HG03039 (cell line): Measurements from ENCODE around the gene PHACTR3.
"Not testable (repeated sequence)": the region's sequence is repeated elsewhere in the genome, so short reads cannot be mapped to it uniquely, and the experiment has no call there.

Experiments
- ATAC-seq: cut with Tn5 transposase; IDR thresholded peaks from one replicate; pipeline ENCODE4 v1.9.1; 2021; ENCODE audit warnings: mild to moderate bottlenecking, moderate library complexity; ENCODE audit not compliant: unreplicated experiment

PHACTR3 gene

DNA sequence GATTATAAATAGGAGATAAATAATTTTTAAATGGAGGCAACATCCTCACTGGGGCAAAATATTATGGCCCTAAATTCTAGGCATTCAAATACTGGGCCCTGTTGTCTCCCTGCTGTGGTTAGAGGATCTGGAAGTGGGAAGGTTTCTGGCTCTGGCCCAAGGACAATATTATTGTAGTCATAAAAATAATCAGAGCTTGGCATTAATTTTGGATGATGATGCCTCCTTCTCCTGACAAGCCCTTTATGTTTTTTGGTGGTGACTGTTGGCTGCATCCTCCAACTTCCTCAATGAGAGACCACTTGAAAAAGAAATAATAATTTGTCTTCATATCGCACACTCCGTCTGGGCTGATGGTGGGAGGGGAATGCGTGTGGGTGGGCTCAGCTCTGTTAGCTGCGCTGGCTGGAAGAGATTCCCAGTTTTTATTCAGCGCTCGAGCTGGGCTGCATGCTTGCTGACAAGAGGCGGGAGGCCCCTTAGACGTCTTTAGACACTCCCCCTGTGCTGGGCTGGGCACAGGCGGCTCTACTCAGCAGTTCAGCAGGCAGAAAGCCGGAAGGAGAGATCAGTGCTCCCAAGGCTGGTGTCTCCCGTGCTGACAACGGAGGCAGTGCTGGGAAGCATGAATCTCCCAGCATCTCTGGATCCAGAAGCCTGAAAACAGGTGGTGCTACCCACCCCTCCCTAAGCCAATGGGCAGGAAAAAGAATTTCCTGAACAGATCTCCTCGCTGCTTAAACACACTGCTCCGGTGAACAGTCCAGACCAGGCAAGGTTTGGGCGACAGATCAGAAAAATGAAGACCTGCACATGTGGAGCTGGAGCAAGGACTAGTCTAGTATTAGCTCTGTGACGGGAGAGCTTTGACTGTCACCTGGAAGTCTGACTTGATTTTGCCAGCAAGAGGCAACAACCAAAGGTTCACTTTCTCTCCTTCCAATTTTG, 231.4 kb downstream of the PHACTR3 start:
- ATAC-seq, result no peak

DNA sequence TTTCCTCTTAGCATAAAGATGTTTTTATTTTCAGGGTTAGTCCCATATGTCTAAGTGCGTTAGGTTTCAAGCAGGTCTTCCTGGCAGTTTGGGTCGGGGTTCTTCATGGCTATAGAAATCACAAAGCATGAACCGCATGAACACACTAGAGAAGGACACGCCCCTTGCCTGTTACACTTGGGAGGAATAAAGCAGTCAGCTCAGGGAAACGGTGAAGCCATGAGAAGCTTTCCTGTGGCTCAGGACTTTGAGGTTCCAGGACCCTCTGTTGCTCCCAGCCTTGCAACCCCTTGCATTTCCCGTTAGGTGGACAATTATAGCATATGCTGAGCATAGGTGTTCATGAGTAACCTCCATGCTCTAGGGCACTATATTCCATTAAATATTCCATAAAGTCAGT, 232.4 kb downstream of the PHACTR3 start:
- ATAC-seq, result no peak

DNA sequence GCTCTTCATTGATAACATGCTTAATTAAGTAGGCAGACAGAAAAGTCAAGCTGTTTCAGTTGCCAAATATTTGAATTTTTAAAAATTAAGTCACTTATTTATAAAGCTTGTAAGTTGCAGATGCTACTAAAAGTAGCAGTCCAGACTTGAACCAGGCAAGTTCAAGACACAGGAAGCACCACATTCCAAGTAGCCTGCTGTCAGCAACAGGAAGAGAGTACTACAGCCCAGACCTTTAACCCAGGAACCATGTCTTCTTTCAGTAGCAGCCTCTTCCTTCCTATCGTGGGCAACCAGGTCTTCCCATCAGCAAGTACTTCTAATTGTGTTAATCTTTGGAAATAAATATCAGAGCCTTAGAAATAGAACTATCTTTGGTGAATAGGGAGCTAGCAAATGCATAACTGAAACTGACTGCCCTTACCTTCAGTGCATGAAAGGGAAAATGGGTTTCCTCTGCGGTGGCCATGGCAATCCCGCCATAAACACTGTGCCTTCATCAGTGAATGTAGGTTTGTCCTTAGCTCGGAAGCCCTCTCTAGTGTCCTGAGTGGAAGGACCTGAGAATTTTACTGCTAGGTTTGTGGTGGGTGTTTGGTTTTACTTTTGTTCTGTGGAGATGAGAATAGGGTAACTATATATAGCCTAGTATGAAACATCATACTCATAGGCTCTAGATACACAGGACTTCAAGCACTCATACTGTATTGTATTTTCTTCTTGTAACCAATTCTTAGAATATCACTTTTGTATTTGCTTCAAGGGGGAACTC, 233.5 kb downstream of the PHACTR3 start:
- ATAC-seq, result peak; percentile 79

GRCh38 chr20:59839400-59839799, 235.1 kb downstream of the PHACTR3 start:
- no peak for ATAC-seq

- no peak for ATAC-seq
Measured at GRCh38 chr20:59845472-59845871, 241.1 kb downstream of the PHACTR3 start.

GRCh38 chr20:59848182-59848581, 243.8 kb downstream of the PHACTR3 start:
- ATAC-seq, result no peak

- ATAC-seq, result no peak
Measured at GRCh38 chr20:59850018-59850641, 245.8 kb downstream of the PHACTR3 start.

DNA sequence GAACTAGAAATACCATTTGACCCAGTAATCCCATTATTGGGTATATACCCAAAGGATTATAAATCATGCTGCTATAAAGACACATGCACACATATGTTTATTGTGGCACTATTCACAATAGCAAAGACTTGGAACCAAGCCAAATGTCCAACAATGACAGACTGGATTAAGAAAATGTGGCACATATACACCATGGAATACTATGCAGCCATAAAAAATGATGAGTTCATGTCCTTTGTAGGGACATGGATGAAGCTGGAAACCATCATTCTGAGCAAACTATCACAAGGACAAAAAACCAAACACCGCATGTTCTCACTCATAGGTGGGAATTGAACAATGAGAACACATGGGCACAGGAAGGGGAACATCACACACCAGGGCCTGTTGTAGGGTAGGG, 252.2 kb downstream of the PHACTR3 start:
- ATAC-seq, result not testable (repeated sequence)

DNA sequence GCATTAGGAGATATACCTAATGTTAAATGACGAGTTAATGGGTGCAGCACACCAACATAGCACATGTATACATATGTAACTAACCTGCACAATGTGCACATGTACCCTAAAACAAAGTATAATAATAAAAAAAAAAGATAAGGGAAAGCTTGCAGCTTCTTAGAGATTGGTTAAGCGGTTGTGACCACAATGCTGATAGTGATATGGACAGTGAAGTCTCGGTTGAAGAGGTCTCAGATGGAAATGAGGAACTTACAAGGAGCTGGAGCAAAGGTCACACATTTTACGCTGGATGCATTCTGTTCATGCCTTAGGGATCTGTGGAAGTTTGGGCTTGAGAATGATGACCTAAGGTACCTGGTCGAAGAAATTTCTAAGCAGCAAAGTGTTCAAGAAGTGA, 252.6 kb downstream of the PHACTR3 start:
- not testable (repeated sequence) for ATAC-seq

- no peak for ATAC-seq
Measured at GRCh38 chr20:59857966-59858365, 253.6 kb downstream of the PHACTR3 start.

- ATAC-seq, result no peak
Measured at GRCh38 chr20:59858425-59858824, 254.1 kb downstream of the PHACTR3 start.

DNA sequence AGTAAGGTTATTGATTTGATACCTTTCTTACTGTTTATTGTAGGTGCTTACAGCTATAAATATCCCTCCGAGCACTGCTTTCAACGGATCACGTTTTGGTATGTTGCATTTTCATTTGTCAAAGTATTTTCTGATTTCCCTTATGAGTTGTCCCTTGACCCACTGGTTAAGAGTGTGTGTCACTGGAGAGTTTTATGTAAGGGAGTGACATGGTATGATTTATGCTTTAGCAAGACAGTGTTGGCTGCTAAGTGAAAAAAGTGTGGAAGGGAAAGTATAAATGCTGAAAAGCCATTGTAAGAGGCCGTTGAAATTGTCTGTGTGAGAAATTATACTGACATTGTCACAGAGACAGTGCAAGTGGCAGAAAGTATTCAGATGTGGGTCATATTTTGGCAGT, 257.1 kb downstream of the PHACTR3 start:
- ATAC-seq, result no peak

GRCh38 chr20:59863058-59863457, 258.7 kb downstream of the PHACTR3 start:
- no peak for ATAC-seq

- ATAC-seq, result no peak
Measured at GRCh38 chr20:59864726-59865125, 260.4 kb downstream of the PHACTR3 start.

DNA sequence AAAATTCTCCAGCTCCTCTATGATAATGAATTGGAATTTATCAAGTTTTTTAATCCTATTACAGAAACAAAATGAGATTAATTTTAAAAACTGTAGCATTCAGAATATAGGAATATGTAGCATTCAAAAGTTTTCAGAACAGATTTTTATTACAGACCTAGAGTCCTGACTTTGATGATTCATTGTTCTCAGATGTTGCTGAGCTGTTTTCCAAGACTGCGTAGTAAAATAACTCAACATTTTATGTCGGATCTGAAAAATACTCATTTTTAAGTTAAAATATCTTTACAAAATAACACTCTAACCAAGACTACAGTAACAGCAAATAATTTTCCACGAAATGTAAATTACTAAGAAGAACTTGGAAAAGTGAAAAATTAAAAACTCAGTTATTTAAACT, 262.0 kb downstream of the PHACTR3 start:
- ATAC-seq, result no peak

DNA sequence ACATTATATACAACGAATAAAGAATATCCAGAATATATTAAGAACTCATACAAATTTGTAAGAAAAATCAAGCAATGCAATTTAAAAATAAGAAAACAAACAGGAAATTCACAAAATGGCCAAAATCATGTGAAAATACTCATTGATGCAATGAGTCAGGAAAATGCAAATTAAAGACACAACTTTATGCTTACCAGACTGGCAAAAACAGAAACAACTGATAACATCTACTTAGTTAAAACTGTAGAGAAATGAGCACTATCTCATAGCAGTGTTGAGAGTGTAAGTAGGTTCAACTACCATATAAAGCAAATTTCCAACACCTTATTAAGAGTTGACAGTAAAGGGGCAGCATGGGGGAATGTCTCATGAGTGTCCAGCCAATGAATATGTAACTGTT, 266.8 kb downstream of the PHACTR3 start:
- ATAC-seq, result no peak

DNA sequence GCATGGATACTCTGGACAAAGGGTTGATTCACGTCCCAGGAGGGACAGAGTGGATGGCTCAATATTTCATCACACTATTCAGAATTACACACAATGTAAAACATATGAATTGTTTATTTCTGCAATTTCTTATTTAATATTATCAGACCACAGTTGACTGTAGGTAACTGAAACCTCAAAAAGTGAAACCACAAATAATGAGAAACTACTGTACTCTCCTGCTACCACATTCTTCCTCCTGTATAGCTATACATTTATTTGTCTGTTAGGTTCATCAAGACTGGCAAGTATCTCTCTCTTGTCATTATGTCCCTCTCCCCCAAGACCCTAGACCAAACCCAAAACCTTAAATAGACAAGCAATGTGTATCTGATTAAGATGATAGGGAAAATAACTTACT, 269.1 kb downstream of the PHACTR3 start:
- no peak for ATAC-seq

GRCh38 chr20:59880198-59880597, 275.9 kb downstream of the PHACTR3 start:
- ATAC-seq, result no peak

GRCh38 chr20:59884494-59884893, 280.2 kb downstream of the PHACTR3 start:
- no peak for ATAC-seq

DNA sequence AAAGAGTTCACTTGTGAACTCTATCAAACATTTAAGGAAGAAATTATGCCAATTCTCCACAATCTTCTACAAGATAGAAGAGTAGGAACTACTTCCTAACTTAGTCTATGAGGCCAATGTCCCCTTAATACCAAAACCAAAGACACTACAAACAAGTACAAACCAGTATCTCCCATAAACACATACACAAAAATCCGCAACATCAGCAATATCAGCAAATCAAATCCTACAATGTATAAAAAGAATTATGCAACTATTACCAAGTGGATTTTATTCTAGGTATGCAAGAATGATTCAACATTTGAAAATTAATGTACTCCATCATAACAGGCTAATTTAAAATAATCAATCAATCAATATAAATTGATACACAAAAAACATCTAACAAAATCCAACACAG, 283.7 kb downstream of the PHACTR3 start:
- ATAC-seq, result no peak

DNA sequence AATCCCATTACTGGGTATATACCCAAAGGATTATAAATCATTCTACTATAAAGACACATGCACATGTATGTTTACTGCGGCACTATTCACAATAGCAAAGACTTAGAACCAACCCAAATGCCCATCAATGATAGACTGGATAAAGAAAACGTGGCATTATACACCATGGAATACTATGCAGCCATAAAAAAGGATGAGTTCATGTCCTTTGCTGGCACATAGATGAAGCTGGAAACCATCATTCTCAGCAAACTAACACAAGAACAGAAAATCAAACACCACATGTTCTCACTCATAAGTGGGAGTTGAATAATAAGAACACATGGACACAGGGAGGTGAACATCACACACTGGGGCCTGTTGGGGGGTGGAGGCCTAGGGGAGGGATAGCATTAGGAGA, 285.7 kb downstream of the PHACTR3 start:
- not testable (repeated sequence) for ATAC-seq
